ENCODE results near the gene BCL2. TPM values are rescaled to one million over a fixed set of nuclear protein-coding genes. Genes with fewer than 3 reads are reported as not detected.

The BCL2 gene
- total RNA-seq, 1 experiment from 2014 or later = 2.6 TPM

GRCh38 chr18:63179422-63179821, 140.1 kb downstream of the BCL2 start:
- ChIA-PET CTCF (interaction anchor here (1.5 kb wide), 1 partner anchor 163 kb away, joined by 5 read pairs; no protein-coding TSS in a partner anchor), POLR2A (no interaction called here)
- ATAC-seq (peak; percentile 62), DNase-seq (ENCODE audit: low spot score) (no peak)
- no peak overlapping the region for H3K27ac Mint-ChIP-seq
- TF ChIP-seq SOX15 (CRISPR knock-in tag; IDR thresholded peaks at IDR 0.05) (no peak), AR (CRISPR knock-in tag; IDR thresholded peaks at IDR 0.05) (no peak), FOXP1 (CRISPR knock-in tag; IDR thresholded peaks at IDR 0.05; ENCODE audit: borderline replicate concordance) (no peak), NR3C1 (CRISPR knock-in tag; conservative IDR thresholded peaks at IDR 0.05; ENCODE audit: low read depth) (no peak), GRHL2 (CRISPR knock-in tag; IDR thresholded peaks at IDR 0.05; ENCODE audit: insufficient replicate concordance, severe bottlenecking) (no peak), IRF2 (CRISPR knock-in tag; IDR thresholded peaks at IDR 0.05; ENCODE audit: borderline replicate concordance, low read depth) (no peak)
- H3K4me3 Mint-ChIP-seq = no peak overlapping the region
- no peaks in the 10 kb centered on the region for H3K36me3 Mint-ChIP-seq
- H3K4me1 Mint-ChIP-seq = peaks cover 21% of the 10 kb centered on the region
- H3K9me3 Mint-ChIP-seq = peaks cover 6% of the 10 kb centered on the region
- no peaks in the 10 kb centered on the region for H3K27me3 Mint-ChIP-seq (ENCODE audit: low read depth)

- Mint-ChIP-seq H3K4me1 (peaks cover 21% of the 10 kb centered on the region), H3K4me3 (no peak overlapping the region), H3K27me3 (ENCODE audit: low read depth) (no peaks in the 10 kb centered on the region), H3K36me3 (no peaks in the 10 kb centered on the region), H3K9me3 (peaks cover 6% of the 10 kb centered on the region), H3K27ac (peak overlapping the region; percentile 67; the same call in 1 of the 2 replicates)
- no peak for DNase-seq (ENCODE audit: low spot score)
- POLR2A ChIA-PET = no interaction called here
- TF ChIP-seq STAT6 (CRISPR knock-in tag; conservative IDR thresholded peaks at IDR 0.05; ENCODE audit: low read depth) = no peak
- TF ChIP-seq ZNF512 (CRISPR knock-in tag; IDR thresholded peaks at IDR 0.05; ENCODE audit: borderline replicate concordance) = no peak
- CTCF ChIA-PET = interaction anchor here (1.5 kb wide), 1 partner anchor 162 kb away, joined by 5 read pairs; no protein-coding TSS in a partner anchor
- peak; percentile 23; the same call in 1 of the 2 replicates for ATAC-seq
These were observed 140.6 kb downstream of the BCL2 start for GRCh38 chr18:63178971-63179370.

- DNase-seq (ENCODE audit: low spot score) = no peak
- no peak overlapping the region for H3K27ac Mint-ChIP-seq
- POLR2A ChIA-PET = no interaction called here
- TF ChIP-seq EMX1 (CRISPR knock-in tag; IDR thresholded peaks at IDR 0.05) (no peak), NR2C2 (CRISPR knock-in tag; IDR thresholded peaks at IDR 0.05) (no peak), ARID4B (CRISPR knock-in tag; IDR thresholded peaks at IDR 0.05; ENCODE audit: borderline replicate concordance) (no peak), AR (CRISPR knock-in tag; IDR thresholded peaks at IDR 0.05) (no peak), NFE2L1 (CRISPR knock-in tag; IDR thresholded peaks at IDR 0.05) (no peak), USF2 (CRISPR knock-in tag; IDR thresholded peaks at IDR 0.05) (no peak), FOXK1 (CRISPR knock-in tag; IDR thresholded peaks at IDR 0.05) (no peak)
These were observed 141.4 kb downstream of the BCL2 start for GRCh38 chr18:63177919-63178821.

More at GRCh38 chr18:63177919-63178821, 141.4 kb downstream of the BCL2 start:
- H3K27me3 Mint-ChIP-seq (ENCODE audit: low read depth) = no peaks in the 10 kb centered on the region
- H3K4me1 Mint-ChIP-seq = peaks cover 21% of the 10 kb centered on the region
- peak; percentile 36 for ATAC-seq
- no peaks in the 10 kb centered on the region for H3K36me3 Mint-ChIP-seq
- H3K4me3 Mint-ChIP-seq = no peak overlapping the region
- H3K9me3 Mint-ChIP-seq = peaks cover 6% of the 10 kb centered on the region
- CTCF ChIA-PET = no interaction called here
